Stimulated activated CD8-positive, alpha-beta memory T cell treated with anti-CD3 and anti-CD28 coated beads, Interleukin-15, amount 100 ng/mL, for 1 hour (primary cell): Measurements from ENCODE around the gene COX7B2.

Experiments used
- DNase-seq: peaks from one replicate; pipeline ENCODE4 v3.0.0-alpha.2; 2020; ENCODE audit warnings: low read depth

The COX7B2 gene

GRCh38 chr4:46889410-46889809 lies 19.6 kb downstream of the COX7B2 start:
- no peak for DNase-seq

- no peak for DNase-seq
Measured at GRCh38 chr4:46886711-46887110, 22.3 kb downstream of the COX7B2 start.

GRCh38 chr4:46878641-46879040 lies 30.4 kb downstream of the COX7B2 start:
- no peak for DNase-seq

- no peak for DNase-seq
Measured at GRCh38 chr4:46874811-46875210, 34.2 kb downstream of the COX7B2 start.

- no peak for DNase-seq
Measured at GRCh38 chr4:46870411-46870810, 38.6 kb downstream of the COX7B2 start.

DNA sequence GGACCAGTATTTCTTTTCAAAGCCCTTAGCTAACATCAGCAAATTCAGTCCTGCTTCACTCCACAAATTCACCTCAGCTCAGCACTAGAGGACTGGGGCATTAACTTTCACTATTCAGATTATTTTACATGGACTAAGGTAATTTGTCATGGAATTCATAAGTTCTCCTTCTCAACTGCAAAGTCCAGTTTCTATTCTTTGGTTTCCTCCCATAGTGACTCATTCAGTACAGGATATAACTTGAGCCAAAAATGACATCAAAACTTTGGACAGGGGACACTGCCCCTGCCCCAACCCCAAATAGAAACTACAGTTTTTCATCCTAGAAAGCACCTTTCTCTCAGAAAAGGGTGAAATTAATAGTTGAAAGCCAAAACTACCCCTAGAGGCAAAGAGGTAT lies 52.7 kb downstream of the COX7B2 start:
- no peak for DNase-seq

GRCh38 chr4:46852800-46853199 lies 56.2 kb downstream of the COX7B2 start:
- no peak for DNase-seq

GRCh38 chr4:46850026-46850425 lies 59.0 kb downstream of the COX7B2 start:
- no peak for DNase-seq

DNA sequence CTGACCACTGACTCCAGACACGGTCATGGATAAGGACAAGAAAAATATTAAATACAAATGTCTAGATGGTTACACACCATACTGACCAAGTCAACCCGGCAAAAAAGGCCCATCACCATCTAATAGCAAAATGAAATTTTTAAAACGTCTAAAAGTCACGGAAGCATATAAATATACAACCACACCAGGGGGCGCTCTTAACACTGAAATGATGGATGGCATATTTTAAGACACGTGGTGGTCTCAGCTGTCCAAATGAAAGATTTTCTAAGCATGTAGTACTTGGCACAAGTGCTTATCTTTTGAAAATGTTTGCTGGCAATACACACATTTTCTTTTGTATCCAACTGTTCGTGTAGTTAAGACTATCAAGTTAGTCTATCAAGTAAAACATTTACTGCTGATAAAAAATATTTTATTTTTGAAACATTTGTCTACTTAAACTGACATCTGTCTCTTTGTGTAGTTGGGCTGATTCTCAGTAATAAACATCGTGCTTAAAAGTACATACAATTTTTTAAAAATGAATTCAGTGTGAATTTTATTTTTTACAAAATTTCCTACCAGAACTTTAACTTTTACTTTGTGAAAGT lies 64.6 kb downstream of the COX7B2 start:
- DNase-seq = no peak

DNA sequence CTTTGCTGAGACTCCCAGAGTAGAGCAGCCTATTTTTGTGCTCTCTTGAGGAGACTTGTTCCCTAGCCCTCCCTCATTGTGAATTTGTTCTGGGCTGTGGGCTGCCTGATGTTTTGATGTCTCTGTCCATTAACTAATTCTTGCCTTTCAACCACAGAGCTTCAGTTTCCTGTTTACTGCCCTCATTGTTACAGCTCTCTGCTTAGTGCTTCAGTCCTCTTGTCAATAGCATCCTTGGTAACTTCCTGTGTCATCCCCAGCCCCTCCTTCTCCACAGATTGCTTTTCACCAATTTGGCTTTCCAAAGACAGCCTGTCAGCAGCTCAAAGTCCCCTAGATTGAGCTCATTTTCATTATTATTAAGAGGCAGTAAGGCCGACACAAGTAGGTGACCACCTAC lies 69.9 kb downstream of the COX7B2 start:
- no peak for DNase-seq

DNA sequence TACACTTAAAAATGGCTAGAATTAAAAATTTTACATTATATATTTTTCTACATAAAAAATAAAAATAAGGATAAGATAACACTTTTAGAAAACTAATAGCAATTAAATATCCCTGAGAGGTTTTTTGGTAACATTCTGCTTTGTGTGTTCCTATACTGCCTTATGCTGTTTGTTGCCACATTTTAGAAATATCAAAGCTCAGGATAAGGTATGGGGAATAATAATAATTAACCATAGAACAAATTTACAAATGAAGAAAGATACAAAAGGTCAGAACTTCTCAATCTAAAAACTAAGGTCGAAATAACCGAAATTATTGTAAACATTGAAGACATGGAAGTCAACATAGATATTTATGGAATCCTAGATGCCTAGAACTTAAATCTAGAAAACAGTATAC lies 71.4 kb downstream of the COX7B2 start:
- no peak for DNase-seq

- DNase-seq = no peak
Measured at GRCh38 chr4:46836584-46836983, 72.5 kb downstream of the COX7B2 start.

GRCh38 chr4:46830971-46831454 lies 78.0 kb downstream of the COX7B2 start:
- no peak for DNase-seq

GRCh38 chr4:46820154-46820553 lies 88.9 kb downstream of the COX7B2 start:
- DNase-seq = no peak

DNA sequence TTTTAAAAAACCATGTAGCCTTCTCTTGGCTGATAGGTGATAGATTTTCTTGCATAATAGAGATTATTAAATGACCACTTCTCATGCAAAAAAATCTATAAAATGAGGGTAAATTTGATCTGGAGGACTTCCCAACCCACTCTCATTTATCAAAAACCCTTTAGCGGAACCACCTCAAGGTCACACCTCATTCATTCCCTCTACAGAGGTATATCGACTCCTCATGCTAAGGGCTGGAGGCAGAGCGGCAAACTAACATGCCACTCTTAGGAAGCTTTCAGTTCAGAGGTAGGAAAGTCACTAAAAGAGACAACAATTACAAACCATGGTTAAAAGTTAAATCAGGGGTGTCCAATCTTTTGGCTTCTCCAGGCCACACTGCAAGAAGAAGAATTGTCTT lies 90.0 kb downstream of the COX7B2 start:
- no peak for DNase-seq

GRCh38 chr4:46818604-46819003 lies 90.4 kb downstream of the COX7B2 start:
- no peak for DNase-seq

DNA sequence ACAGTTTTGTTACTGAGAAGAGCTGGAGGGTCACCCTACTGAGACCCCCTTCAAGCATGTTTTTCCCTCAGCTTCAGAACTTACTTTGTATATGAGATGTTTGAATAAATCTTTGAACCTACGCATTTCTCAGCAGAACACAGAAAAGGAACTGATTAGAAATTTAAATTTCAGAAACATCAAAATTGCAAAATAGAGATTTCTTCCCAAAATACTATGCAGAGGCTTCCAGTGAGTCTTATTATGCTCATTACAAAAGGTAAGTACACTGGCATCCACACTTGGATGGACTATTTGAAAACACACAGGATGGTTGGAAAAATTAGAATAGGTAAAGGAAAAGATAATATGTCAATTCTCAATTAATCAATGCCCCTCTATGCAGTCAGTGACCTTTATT lies 91.2 kb downstream of the COX7B2 start:
- DNase-seq = no peak

DNA sequence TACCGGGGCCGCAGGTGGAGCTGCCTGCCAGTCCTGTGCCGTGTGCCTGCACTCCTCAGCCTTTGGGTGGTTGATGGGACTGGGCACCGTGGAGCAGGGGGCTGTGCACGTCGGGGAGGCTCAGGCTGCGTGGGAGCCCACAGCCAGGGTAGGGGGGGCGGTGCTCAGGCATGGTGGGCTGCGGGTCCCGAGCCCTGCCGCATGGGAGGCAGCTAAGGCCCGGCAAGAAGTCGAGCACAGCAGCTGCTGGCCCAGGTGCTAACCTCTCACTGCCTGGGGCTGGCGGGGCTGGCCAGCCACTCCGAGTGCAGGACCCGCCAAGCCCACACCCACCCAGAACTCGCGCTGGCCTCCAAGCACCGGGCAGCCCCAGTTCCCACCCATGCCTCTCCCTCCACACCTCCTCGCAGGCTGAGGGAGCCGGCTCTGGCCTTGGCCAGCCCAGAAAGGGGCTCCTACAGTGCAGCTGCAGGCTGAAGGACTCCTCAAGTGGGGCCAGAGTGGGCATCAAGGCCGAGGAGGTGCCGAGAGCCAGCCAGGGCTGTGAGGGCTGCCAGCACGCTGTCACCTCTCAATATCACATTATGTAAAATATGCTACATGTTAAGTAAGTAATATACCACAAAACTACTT lies 104.1 kb downstream of the COX7B2 start:
- no peak for DNase-seq

GRCh38 chr4:46793036-46793435 lies 116.0 kb downstream of the COX7B2 start:
- DNase-seq = no peak

- DNase-seq = no peak
Measured at GRCh38 chr4:46781434-46782092, 127.5 kb downstream of the COX7B2 start.

DNA sequence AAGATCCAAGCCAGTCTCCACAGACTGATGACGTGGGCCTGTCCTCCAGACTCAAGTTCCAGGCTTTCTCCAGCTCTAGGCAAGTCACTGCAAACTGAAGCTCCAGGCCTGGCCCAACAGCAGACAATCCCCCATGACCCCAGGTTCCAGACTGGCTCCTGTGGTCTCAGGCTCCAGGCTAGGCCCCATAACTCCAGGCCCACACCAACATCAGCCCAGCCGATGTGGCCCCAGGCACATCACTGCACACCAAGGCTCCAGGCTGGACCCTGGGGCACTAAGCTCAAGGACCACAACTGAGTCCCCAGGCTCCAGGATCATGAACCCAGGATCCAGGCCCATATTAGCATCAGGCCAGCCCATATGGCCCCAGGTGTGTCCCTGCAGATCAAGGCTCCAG lies 143.6 kb downstream of the COX7B2 start:
- DNase-seq = no peak

DNA sequence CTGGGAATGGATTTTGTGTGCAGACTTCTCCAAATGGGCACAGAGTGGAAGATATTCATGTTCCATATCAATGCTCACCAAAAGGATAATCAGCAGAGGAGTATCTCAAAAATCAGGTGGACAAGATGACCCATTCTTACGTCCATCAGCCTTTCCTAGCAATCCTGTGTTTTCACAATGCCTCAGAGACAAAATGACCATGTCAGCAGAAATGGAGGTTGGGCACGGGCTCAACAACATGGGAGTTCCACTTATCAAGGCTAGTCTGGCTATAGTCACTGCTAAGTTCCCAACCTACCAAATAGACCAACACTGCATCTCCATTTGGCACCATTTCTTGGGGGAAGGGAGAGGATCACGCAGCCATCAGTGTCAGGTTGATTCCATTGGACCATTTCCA lies 179.0 kb downstream of the COX7B2 start:
- DNase-seq = no peak

GRCh38 chr4:46720055-46720454 lies 189.0 kb downstream of the COX7B2 start:
- DNase-seq = no peak

- no peak for DNase-seq
Measured at GRCh38 chr4:46717950-46718349, 191.1 kb downstream of the COX7B2 start.
